Forelimb muscle (tissue), 1 donor: Measurements from ENCODE around the gene DMC1. TPM values are rescaled to one million over a fixed set of nuclear protein-coding genes. Genes with fewer than 3 reads are reported as not detected.
"Not testable (repeated sequence)": the region's sequence is repeated elsewhere in the genome, so short reads cannot be mapped to it uniquely, and the experiment has no call there.

ENCODE experiments used
- DNase-seq: peaks from one replicate; pipeline ENCODE4 v3.0.0-alpha.2; 2013; ENCODE audit warnings: low read depth
- polyA plus RNA-seq: library from polyadenylated mRNA; unstranded; fragments of 120-200 nt; gene quantifications from one replicate; pipeline ENCODE4 v1.2.1, GENCODE V29; 2013; ENCODE audit not compliant: insufficient read length

Gene DMC1
- polyA plus RNA-seq, 1 donor: 5.0 TPM

DNA sequence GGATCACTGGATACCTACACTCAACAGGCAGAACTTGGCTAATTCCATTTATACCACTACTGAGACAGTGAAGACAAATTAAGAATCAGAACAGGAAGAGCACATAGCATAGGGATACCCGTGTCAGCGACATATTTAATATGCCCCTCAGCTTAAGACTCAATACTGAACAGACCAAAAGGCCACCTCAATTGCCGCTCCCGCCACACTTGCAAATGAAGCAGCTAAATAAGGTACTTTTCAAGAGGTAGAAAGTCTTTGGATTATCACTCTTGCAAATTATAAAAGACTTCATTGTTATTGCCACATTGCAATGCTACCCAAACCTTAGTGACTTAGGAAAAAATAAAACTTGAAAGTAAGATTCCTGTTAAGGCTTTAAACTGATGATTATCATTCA lies 67.0 kb downstream of the DMC1 start:
- no peak for DNase-seq

DNA sequence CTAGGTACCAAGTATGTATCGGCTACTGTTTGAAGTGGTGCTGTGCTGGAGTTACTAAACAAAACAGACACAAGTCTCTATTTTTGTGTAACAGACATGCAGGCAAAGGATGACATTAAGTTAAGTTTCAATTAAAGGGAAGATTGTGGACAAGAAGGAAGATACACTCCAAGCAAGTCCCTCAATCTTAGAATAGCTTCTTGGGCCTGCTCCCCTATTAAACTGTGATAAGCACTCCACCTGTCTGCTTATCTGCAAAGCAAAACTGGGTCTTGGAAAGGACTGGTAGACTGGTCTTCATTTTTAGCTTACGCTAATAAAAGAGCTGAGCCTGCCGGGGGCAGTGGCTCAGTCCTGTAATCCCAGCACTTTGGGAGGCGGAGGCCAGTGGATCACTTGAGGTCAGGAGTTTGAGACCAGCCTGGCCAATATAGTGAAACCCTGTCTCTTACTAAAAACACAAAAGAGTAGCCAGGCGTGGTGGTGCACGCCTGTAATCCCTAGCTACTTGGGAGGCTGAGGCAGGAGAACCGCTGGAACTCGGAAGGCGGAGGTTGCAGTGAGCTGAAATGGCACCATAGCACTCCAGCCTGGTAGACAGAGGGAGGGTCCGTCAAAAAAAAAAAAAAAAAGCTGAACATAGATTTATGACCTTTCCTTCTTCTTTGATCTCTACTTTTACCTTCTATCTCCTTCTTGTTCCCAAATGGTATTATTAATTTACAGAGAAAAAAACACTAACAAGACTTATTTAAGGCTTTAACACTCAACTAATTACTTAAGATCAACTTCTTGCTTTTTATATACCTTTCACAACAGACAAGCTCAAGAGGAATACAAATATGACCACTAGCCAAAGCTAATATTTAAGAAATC lies 67.9 kb downstream of the DMC1 start:
- no peak for DNase-seq

DNA sequence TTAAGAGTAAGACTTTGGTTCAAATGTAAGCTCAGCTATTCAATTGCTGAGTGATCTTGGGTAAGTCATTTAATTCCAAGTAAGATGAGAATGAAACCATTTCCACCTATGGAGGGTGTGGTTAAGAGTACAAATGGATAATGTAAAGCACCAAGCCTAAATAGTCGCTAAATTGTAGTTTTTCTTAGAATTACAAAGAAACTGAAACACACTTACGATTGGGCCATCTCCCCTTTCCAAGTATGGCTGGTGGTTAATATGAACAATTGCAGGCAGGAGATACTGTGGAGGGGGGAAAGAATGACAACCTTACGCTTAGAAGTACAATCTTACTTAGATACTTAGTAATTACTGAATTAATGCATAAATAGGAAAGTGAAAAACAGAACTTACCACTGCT lies 72.1 kb downstream of the DMC1 start:
- no peak for DNase-seq

DNA sequence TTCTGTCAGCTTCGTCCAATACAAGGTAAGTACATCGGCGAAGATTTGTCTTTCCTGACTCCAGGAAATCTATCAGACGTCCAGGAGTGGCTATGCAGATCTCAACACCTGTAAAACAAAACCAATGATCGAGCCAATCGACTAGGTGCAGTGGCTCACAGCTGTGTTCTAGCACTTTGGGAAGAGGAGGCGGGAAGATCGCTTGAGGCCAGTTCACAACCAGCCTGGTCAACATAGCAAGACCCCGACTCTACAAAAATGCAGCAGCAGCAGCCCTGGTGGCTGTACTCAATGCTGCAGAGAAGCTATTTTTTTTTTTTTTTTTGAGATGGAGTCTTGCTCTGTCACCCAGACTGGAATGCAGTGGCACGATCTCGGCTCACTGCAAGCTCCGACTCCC lies 75.0 kb downstream of the DMC1 start:
- no peak for DNase-seq

DNA sequence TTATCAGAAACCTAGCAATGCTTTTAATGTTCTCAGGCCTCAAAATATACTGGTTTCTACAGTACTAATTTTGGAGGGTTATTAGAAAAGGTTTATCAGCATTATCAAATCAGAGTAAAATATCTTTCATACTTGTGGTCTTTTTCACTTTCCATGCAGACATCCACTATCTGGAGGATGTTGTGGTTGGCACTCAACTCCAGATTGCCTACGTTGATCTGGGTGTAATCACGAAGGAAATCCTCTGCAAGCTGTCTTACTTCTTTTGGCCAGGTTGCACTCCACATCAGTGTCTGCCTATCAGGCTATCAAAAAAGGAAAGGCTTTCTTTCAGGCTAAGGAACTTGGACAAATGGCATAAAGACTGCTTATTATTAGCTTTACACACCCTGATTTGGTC lies 75.5 kb downstream of the DMC1 start:
- DNase-seq: no peak

DNA sequence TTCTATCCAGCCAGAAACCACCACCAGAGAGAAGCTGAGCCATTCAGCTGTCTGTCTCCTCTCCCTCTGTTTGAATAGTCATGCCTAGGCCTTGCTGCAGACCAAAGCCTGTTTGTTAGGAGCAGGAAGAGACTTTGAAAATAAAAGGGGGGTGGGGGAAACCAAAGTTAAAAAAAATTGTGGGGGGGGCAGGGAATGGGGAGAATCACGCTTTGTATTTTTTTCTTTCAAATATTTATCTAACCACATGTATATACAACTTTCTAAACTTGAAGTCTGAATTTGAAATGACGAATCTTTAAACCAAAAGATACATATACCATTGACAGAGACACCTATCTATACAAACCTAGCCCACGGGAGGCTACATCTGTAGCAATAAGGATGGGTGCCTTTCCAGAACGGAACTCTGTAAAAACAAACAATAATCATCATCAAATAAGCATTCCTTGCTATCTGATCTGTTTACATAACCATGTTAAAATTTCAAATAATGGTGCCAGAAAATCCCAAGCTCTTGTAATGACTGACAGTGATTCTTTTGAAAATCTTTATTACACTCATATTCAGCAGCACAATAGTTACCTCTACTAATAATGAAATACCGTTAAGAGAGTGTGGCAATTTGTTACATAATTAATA lies 78.2 kb downstream of the DMC1 start:
- DNase-seq: no peak

DNA sequence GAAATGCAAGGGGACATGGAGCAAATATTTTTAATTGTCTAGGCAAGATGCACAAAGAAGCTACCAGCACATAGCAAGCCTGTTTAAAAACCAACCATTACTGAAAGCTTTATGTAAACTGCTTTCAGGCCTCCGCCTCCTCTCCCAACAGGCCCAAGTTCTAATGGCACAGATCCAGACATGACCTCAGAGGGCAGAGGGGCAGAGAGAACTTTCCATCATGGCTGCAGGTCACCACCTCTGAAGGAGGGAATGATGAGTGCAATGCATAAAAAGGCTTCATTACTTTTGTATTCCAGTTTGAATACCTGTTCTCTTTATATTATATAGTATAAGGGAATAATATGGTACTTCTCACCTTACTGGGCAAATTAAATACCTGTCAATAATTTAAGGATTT lies 79.1 kb downstream of the DMC1 start:
- no peak for DNase-seq

DNA sequence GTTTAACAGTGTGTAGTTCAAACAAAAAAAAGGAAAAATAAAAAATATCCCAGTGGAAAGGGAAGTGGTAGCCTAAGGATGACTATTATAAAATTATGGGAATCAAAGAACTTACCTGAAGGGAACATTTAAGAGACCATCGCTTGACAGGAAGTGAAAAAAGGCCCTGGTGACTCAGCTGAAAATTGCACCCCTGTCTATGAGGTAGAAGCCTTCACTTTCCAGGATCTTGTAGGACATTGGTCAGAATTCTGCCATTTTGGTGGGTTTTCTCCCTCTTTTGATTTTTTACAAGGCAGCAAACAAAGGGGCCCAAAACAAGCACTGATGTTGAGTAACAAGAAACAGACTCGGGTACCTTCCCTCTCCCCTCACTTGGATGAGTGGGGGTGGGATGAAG lies 79.5 kb downstream of the DMC1 start:
- no peak for DNase-seq

DNA sequence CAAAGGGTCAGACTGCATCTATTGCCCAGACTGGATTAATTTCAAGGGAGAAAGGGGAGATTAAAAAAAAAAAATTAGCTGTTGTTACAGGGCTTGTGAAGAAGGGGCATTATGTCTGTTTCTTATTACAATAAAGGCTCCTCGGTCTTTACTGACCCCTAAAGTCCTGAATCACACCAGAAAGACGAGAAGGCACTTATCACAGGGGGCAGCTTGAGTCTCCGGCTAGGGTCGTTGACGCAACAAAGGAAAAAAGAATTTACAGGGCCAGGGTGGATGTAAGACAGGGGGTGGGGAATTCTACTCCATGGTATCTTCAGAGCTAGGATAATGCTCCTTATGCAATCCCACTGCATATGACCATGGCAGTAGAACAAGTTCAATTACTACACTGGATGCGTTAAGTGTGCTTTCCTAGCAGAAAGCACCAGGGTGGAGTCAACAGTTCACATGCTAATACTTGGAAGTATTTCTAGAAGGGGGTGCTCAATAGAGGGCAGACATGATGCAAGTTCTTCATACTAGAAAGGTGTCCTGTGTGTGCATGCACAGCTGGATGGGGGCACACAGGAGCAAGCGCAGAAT lies 80.3 kb downstream of the DMC1 start:
- DNase-seq: no peak

DNA sequence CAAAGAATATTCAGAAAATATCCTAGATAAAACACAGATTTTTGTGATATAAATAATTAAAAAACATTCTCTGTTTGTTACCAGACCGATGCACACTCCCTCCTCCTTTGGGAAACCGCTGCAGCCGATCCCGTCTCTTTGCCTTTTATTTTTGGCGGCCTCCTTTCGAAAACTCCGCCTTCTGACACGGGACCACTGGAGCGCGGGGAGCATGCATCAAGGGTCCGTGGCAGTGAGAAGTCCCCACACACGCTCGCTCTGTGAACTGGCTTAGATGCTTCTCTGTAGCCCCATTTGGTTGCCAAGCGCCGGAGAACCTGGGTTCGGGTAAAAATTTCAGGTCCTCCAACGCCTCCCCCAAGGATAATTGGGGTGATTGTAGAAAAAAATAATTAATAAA lies 80.8 kb downstream of the DMC1 start:
- DNase-seq: no peak

DNA sequence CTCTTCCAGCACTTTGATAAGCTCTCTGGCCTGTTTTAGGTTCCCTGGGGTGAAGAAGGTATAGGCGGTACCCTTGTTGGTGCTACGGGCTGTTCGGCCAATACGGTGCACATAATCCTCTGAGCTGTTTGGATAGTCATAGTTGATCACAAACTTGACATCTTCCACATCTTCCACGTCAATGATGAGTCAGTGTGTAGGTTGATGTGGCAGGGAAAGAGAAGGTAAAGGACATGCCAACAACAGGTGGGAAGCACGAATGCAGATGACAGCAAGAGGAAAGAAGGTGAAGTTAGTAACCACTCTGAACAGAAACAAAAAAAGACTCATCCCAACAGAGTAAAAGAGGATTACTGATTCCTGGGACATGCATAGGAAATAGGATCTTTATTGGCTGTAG lies 82.0 kb downstream of the DMC1 start:
- DNase-seq: no peak

DNA sequence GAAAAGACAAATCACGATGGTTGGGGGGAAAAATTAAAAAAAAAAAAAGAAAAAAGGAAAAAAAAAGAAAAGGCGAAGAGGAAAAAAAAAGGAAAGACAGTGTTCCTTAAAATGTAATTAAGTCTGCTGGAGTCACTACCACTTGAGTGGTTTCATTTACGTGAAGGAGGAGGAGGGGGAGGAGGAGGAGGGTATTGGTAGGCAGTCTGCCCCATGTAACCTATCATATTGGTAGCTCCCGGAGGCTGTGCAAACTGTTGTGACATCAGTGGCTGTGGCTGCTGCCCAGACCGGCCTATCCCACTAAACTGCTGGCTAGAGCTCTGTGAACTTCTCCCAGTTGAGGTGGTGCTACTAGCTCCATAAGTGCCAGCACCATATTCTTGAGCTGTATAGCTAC lies 84.2 kb downstream of the DMC1 start:
- DNase-seq: no peak

DNA sequence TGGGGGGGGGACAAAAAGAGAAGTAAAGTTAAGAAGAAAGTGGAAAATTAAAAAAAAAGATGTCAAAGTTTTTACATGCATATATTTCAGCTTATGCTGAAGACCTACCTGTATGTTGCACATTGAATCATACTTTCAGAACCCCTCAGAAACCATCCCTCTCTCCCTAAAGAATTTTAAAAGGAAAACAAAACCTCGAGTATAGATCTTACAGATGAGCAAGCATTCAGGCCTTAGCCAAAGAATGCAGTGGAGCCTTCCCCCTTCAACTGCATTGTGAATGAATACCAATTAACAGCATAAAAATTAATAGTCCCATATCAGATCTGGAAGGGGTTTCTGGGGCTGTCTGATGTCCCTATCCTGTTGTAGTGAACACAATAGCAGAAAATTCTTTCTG lies 85.7 kb downstream of the DMC1 start:
- no peak for DNase-seq

DNA sequence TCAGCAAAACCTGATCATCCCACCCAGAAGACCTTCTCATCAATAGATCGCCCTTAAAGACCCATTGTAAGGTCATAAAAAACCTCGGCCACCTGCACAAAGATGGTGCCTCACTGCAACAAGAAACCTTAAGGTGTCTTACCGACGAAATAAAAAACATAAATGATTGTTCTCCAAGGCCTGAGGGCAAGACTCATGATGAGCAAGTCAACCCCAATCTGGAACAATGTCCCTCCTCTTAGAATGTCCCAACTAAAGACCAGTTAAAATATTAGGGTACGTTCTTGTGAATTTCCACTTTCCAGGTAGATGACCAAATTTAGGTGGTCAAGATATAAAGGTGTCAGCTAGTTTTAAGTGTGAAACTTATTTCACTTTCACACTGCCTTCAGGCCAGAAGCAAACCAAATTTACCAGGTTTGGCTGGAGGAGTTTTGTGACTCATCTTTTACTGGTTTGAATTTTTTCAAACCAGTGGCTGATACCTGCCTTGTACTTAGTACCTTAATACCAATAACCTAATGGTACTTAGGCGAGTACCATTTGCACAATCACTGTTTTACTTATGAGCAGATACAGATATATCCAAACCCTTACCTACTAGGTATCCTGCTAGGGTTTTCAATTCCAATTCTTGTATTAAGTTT lies 87.2 kb downstream of the DMC1 start:
- DNase-seq: no peak

DNA sequence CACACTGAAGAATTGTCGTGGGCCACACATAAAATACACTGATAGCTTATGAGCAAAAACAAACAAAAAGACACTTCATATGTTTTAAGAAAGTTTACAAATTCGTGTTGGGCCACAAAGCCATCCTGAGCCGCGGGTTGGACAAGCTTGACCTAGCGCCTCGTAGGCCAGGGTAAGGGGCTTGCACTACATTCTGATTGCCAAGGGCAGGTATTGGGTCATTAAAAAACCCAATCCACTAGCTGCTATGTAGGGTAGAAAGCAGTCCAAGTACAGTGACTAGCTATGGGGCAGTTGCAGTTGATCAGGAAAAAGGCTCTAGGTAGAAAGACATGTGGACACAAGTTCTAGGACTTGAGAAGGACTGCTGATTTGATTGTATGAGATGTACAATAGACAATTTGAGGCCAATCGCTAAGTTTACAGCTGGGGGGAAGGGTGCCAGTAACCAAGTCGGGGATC lies 88.1 kb downstream of the DMC1 start:
- DNase-seq: no peak

DNA sequence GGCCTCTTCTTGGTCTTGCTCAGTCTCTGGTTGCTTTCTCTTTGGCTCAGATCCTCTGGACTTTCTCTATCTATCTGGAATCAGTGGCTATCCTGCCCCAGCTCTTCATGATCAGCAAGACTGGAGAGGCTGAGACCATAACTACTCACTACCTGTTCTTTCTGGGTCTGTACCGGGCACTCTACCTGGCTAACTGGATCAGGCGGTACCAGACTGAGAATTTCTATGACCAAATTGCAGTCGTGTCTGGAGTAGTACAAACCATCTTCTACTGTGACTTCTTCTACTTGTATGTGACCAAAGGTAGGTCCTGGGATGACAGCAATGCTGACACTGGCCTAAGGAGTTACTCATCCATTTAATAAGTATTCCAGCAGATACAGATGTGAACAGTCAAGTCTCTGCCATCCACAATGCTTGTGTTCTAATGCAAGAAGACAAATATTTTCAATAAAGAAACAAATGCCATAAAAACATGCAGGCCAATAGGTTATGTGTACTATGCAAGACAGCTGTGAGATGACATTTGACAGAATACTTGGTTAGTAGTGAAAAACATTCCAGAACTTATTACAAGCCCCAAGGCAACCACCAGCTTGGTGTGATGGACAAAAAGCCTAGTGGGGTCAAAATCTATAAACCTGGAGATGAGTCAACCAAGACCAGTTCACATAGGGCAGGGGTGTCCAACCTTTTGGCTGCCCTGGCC lies 88.7 kb downstream of the DMC1 start:
- no peak for DNase-seq

DNA sequence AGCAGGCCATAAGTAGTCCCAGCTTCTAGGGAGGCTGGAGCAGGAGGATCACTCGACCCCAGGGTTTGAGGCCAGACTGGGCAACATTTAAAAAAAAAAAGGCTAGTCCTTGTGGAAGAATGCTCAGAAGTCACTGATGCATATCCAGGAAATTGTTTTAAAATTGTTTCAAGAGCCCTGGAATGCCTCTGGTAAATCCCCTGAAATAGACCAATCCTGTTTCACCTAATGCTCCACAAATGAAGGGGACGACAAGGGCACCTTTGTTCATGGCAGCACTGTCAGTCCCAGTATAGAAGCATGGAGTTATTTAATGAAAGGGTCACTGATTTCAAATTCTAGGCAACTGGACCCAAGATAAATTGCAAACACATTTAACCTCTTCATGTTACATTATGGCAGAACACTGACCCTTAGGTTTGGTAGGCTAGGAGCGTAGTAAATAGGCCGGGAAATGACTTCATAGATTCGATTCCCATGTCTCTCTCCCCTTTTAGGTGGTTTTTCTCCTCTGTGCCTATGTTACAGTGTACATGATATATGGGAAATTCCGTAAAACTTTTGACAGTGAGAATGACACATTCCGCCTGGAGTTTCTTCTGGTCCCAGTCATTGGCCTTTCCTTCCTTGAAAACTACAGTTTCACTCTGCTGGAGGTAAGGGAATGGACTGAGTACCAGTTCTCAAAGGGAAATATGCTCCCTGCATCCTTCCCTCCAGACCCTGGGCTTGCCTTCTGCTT lies 90.7 kb downstream of the DMC1 start:
- no peak for DNase-seq

DNA sequence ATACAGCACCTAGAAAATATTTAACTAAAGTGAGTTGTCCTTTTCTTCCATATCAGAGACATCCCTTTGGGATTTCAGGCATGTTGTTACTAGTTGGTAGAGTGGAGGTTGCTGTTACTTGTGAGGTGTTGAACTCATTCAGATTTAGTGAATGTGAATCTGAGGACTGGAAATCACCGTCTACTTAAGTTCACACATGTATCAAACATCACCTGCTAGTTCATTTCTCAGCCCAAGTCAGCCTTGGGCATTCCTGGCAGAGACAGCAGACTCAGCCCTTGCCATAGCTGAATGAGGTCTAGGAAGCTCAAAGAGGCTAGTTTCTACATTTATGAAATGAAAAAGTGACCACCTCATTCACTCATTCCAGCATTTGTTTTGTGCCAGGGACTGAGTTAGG lies 92.4 kb downstream of the DMC1 start:
- no peak for DNase-seq

DNA sequence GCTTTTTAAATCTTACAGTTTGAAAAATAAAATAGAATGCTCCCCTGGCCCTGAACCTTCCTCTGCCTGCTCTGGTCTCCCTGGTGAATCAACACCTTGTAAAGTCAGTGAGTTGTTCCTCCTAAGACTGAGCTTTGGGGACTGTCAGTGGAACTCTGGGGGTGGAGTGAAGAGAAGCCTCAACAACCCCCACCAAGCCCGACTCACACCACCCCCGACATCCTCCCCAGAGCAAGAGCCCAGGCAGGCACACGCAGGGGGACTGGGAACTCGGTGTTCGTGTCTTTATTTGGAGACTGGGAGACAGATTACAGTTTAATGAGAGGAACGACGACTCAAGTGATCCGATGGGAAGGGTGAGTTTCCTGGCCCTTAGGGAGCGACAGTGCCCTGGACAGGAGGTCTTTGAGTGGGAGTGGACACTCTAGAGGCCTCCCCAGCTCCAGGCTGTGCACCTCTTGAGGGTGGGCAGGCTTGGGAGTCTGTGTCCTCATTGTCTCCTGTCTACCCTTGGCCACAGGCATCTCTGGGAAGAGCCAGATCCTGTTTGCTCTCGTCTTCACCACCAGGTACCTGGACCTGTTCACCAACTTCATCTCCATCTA lies 95.9 kb downstream of the DMC1 start:
- DNase-seq: no peak

DNA sequence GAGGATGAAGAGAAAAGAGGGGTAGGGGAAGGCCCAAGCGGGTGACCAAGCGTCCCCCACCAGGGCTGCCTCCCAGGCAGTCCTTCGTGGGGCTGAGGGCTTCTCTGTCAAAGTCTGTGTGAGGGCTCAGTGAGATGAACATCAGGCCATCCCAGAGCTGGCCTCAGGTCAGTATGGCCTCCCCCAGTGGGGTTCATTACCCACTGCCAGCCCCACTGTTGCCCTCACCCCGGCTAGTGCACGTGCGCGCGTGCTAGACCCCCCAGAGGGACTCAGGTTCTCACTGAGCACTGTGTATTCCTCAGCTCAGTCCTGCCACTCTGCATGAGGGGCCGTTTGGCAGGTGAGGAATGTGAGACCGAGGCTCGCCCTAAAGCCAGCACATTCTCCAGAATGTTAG lies 98.7 kb downstream of the DMC1 start:
- no peak for DNase-seq

DNA sequence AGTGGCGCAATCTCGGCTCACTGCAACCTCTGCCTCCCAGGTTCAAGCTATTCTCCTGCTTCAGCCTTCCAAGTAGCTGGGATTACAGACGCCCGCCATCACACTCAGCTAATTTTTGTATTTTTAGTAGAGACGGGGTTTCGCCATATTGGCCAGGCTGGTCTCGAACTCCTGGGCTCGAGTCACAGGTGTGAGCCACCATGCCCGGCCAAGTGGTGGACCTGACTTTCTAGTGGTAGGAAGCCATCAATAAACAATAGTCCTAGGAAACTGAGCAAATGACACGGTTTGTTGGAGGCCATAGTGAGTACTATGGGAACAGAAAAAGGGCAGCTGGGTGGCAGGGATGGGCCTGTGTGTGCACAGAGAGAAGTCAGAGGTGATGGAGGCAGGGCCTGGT lies 99.8 kb downstream of the DMC1 start:
- not testable (repeated sequence) for DNase-seq
